CD14-positive monocyte (primary cell): ENCODE results near the gene STAT4. TPM values are rescaled to one million over a fixed set of nuclear protein-coding genes. Genes with fewer than 3 reads are reported as not detected.
A peak's percentile ranks its signal among the peaks of the same experiment; 100 is the strongest.

ENCODE experiments used
- DNase-seq, 3 donors: peaks; one replicate each; pipeline ENCODE4 v3.0.0-alpha.2; 2011 to 2022
- H2AFZ ChIP-seq: 2 replicates; pipeline ENCODE4 v1.6.0; 2012; ENCODE audit warnings: mild to moderate bottlenecking, low read depth, low read length, inconsistent platforms; ENCODE audit not compliant: insufficient read depth, poor library complexity, severe bottlenecking
- H3K27ac ChIP-seq, 2 donors: 1 replicate in 1 of 2; 2 replicates in 1 of 2; pipeline ENCODE4 v1.5.1; 2012 to 2013; ENCODE audit warnings: low read length in 2 of 2, control low read depth in 1 of 2, inconsistent platforms in 1 of 2, low read depth in 1 of 2, mild to moderate bottlenecking in 1 of 2
- H3K27me3 ChIP-seq, 2 donors: one replicate each; pipeline versions ENCODE4 v1.6.0 to v1.6.1; 2011 to 2013; ENCODE audit warnings: low read length in 2 of 2; ENCODE audit not compliant: control insufficient read depth in 2 of 2, insufficient read depth in 2 of 2
- H3K36me3 ChIP-seq, 2 donors: replicated peaks in 1 of 2; 1 replicate in 1 of 2; 2 replicates in 1 of 2; pipeline versions ENCODE4 v1.5.1 to v1.6.1; 2012 to 2013; ENCODE audit warnings: low read length in 2 of 2, control low read depth in 1 of 2, inconsistent platforms in 1 of 2, mild to moderate bottlenecking in 1 of 2; ENCODE audit not compliant: insufficient read depth in 2 of 2, control insufficient read depth in 1 of 2
- H3K4me1 ChIP-seq, 2 donors: 1 replicate in 1 of 2; 2 replicates in 1 of 2; pipeline versions ENCODE4 v1.5.1 to v1.6.1; 2012 to 2013; ENCODE audit warnings: low read length in 2 of 2, control low read depth in 1 of 2, inconsistent platforms in 1 of 2, mild to moderate bottlenecking in 1 of 2, moderate library complexity in 1 of 2; ENCODE audit not compliant: insufficient read depth in 2 of 2, control insufficient read depth in 1 of 2
- H3K4me2 ChIP-seq: replicated peaks from 2 replicates; pipeline ENCODE3; 2012; ENCODE audit warnings: low read length, moderate library complexity, mild to moderate bottlenecking; ENCODE audit not compliant: poor library complexity, severe bottlenecking; ENCODE audit errors: extremely low read depth
- H3K4me3 ChIP-seq, 3 experiments: fragments of 200-600 bp in 1 of 3; sonication (generic) in 1 of 3; replicated peaks in 1 of 3; 1 replicate in 2 of 3; 2 replicates in 1 of 3; pipeline ENCODE4 v1.5.1; 2011 to 2013; ENCODE audit warnings: low read length in 3 of 3, mild to moderate bottlenecking in 3 of 3, control low read depth in 2 of 3, low read depth in 2 of 3, inconsistent platforms in 1 of 3, moderate library complexity in 1 of 3
- H3K79me2 ChIP-seq: 2 replicates; pipeline ENCODE4 v1.6.0; 2012; ENCODE audit warnings: mild to moderate bottlenecking, control low read depth, inconsistent platforms, low read length, moderate library complexity; ENCODE audit not compliant: insufficient read depth
- H3K9ac ChIP-seq: 2 replicates; pipeline ENCODE4 v1.6.0; 2017; ENCODE audit warnings: low read length, mild to moderate bottlenecking; ENCODE audit not compliant: insufficient read depth, poor library complexity, severe bottlenecking
- H3K9me3 ChIP-seq, 2 donors: replicated peaks in 1 of 2; 1 replicate in 1 of 2; 2 replicates in 1 of 2; pipeline versions ENCODE4 v1.5.1 to v1.6.1; 2012 to 2013; ENCODE audit warnings: low read length in 2 of 2, control low read depth in 1 of 2; ENCODE audit not compliant: control insufficient read depth in 1 of 2, insufficient read depth in 1 of 2
- H4K20me1 ChIP-seq: 2 replicates; pipeline ENCODE4 v1.6.0; 2012; ENCODE audit warnings: mild to moderate bottlenecking, low read length, control low read depth, moderate library complexity; ENCODE audit not compliant: insufficient read depth
- H3K27ac Mint-ChIP-seq, 7 donors: one replicate each; pipeline ENCODE4 v1.8.0; 2020; ENCODE audit warnings: mild to moderate bottlenecking in 7 of 7, mixed read lengths in 7 of 7, moderate library complexity in 6 of 7, inconsistent platforms in 2 of 7
- H3K27me3 Mint-ChIP-seq, 3 donors: one replicate each; pipeline ENCODE4 v1.8.0; 2021 to 2022; ENCODE audit warnings: low read depth in 3 of 3, mild to moderate bottlenecking in 3 of 3, mixed read lengths in 3 of 3, moderate library complexity in 3 of 3, inconsistent platforms in 1 of 3
- H3K36me3 Mint-ChIP-seq, 2 donors: one replicate each; pipeline ENCODE4 v1.8.0; 2020; ENCODE audit warnings: mixed read lengths in 2 of 2, inconsistent platforms in 1 of 2, mild to moderate bottlenecking in 1 of 2
- H3K4me1 Mint-ChIP-seq: one replicate; pipeline ENCODE4 v1.8.0; 2020; ENCODE audit warnings: mild to moderate bottlenecking, mixed read lengths
- H3K4me3 Mint-ChIP-seq, 2 donors: one replicate each; pipeline ENCODE4 v1.8.0; 2020; ENCODE audit warnings: mild to moderate bottlenecking in 2 of 2, mixed read lengths in 2 of 2, moderate library complexity in 1 of 2
- H3K9me3 Mint-ChIP-seq, 7 donors: one replicate each; pipeline ENCODE4 v1.8.0; 2020 to 2022; ENCODE audit warnings: mixed read lengths in 7 of 7, mild to moderate bottlenecking in 6 of 7, moderate library complexity in 6 of 7, inconsistent platforms in 2 of 7
- CTCF ChIP-seq: fragments of 200-600 bp; IDR thresholded peaks from one replicate; pipeline ENCODE4 v1.8.0; 2022; ENCODE audit warnings: antibody characterized with exemption, mild to moderate bottlenecking
- WGBS: methylation state at CpG from one replicate; pipeline ENCODE4 v1.1.5; 2013; ENCODE audit warnings: missing lambda C conversion rate; ENCODE audit not compliant: insufficient coverage; 5-methylcytosine and 5-hydroxymethylcytosine counted together
- intact Hi-C, 2 donors: fragments of 100-400 bp; cut with micrococcal nuclease; formaldehyde crosslinking; loops; one replicate each; pipeline versions ENCODE4 v1.15.0 to v1.15.1; 2023
- polyA plus RNA-seq, 3 donors: library from polyadenylated mRNA; depleted of rRNA in 1 of 3; unstranded in 2 of 3; stranded (reverse) in 1 of 3; fragments of 300-500 nt in 2 of 3; fragments of >200 nt in 1 of 3; fragmentation: Illumina TruSeq in 2 of 3; gene quantifications; 1 replicate in 2 of 3; 2 replicates in 1 of 3; pipeline ENCODE4 v1.2.3, GENCODE V29; 2012 to 2021

Gene STAT4
- polyA plus RNA-seq, 3 donors, result 0.31 to 0.52 (median 0.31) TPM

DNA sequence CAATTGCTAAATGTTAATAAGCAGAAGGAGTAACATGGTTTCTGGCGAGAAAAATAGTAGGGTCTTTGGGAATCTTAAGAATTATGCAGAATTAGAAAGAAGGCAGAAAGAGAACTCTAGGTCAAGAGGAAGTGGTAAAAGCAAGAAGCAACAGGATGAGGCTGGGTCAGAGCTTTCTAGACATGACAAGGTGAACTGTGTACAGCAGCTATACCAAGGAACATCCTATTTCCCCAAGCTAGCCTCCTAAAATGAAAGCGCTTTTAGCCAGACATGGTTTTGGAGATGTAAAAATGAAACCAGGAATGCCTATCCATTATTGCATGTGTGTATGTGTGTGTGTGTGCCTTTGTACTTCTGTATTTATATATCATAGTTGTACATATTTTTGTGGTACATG is 94.6 kb downstream of the STAT4 start:
- Mint-ChIP-seq H3K27ac (peak overlapping the region in 1 of 7 donors; percentile 73), H3K4me1 (peaks cover 8% of the 10 kb centered on the region), H3K9me3 (no peaks in the 10 kb centered on the region), H3K27me3 (peaks cover 0 to 1% (median 1%) of the 10 kb centered on the region in 3 donors), H3K4me3 (no peak overlapping the region), H3K36me3 (no peaks in the 10 kb centered on the region)
- no peak overlapping the region for H3K4me3 ChIP-seq
- H3K79me2 ChIP-seq, result no peaks in the 10 kb centered on the region
- no peak for TF ChIP-seq CTCF
- intact Hi-C loops, result no loop called here
- H3K36me3 ChIP-seq, result no peaks in the 10 kb centered on the region
- H3K27ac ChIP-seq, result no peak overlapping the region
- 30% methylated on average over 1 of the region's 2 CpGs for WGBS
- H3K27me3 ChIP-seq, result no peaks in the 10 kb centered on the region
- no peak overlapping the region for H2AFZ ChIP-seq
- no peak overlapping the region for H3K4me2 ChIP-seq
- peak in 1 of 3 donors; percentile 9 for DNase-seq
- no peaks in the 10 kb centered on the region for H3K9me3 ChIP-seq
- no peak overlapping the region for H3K9ac ChIP-seq
- peaks cover 16 to 21% of the 10 kb centered on the region in 2 donors for H3K4me1 ChIP-seq
- no peaks in the 10 kb centered on the region for H4K20me1 ChIP-seq

DNA sequence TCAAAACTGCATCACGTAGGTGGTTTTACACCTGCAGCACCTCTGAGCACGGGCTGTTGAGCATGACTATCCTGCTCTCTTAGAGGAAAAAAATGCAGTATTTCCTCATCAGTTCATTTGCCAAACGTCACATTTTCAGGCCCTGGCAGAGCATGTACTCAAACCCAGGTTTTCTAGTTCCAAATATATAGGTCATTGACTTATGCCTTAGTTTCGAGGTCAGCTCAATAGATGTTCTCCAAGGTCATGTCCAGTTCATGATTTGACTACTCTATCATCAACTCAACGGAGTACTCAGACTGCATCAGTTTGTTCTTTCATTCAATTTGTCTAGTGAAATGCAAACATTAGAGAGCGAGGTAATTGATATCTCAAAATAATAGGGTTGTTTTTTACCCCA is 97.5 kb downstream of the STAT4 start:
- DNase-seq, result no peak
- peaks cover 0 to 1% (median 1%) of the 10 kb centered on the region in 3 donors for H3K27me3 Mint-ChIP-seq
- H3K4me1 Mint-ChIP-seq, result peaks cover 11% of the 10 kb centered on the region
- H3K4me1 ChIP-seq, result peaks cover 16 to 21% of the 10 kb centered on the region in 2 donors
- H2AFZ ChIP-seq, result no peak overlapping the region
- WGBS, result 75% methylated on average over 4 of the region's 6 CpGs
- H3K4me3 Mint-ChIP-seq, result no peak overlapping the region
- no peaks in the 10 kb centered on the region for H3K27me3 ChIP-seq
- H3K4me2 ChIP-seq, result no peak overlapping the region
- no peaks in the 10 kb centered on the region for H3K36me3 ChIP-seq
- peaks cover 0 to 2% (median 0%) of the 10 kb centered on the region in 7 donors for H3K9me3 Mint-ChIP-seq
- no peaks in the 10 kb centered on the region for H3K36me3 Mint-ChIP-seq
- no peak overlapping the region for H3K4me3 ChIP-seq
- no peak for TF ChIP-seq CTCF
- H4K20me1 ChIP-seq, result no peaks in the 10 kb centered on the region
- intact Hi-C loops, result no loop called here
- no peak overlapping the region for H3K27ac ChIP-seq
- H3K79me2 ChIP-seq, result no peaks in the 10 kb centered on the region
- no peak overlapping the region for H3K9ac ChIP-seq
- no peaks in the 10 kb centered on the region for H3K9me3 ChIP-seq
- no peak overlapping the region for H3K27ac Mint-ChIP-seq
